H9 (cell line): ENCODE results near the gene AVEN. TPM values are rescaled to one million over a fixed set of nuclear protein-coding genes. Genes with fewer than 3 reads are reported as not detected.

Experiments
- DNase-seq: peaks from one replicate; pipeline ENCODE4 v3.0.0-alpha.2; 2017
- H2AFZ ChIP-seq: one replicate; pipeline ENCODE4 v1.6.1; 2013; ENCODE audit warnings: mild to moderate bottlenecking, low read length, control low read depth, moderate library complexity
- H2AK5ac ChIP-seq: 2 replicates; pipeline ENCODE4 v1.6.1; 2013; ENCODE audit warnings: low read length, control low read depth, mixed read lengths; ENCODE audit not compliant: insufficient read length
- H2BK120ac ChIP-seq: one replicate; pipeline ENCODE4 v1.6.1; 2013; ENCODE audit warnings: low read depth, mild to moderate bottlenecking, low read length, control low read depth, inconsistent platforms; ENCODE audit not compliant: poor library complexity, severe bottlenecking
- H2BK12ac ChIP-seq: 2 replicates; pipeline ENCODE4 v1.6.1; 2013; ENCODE audit warnings: low read length, control low read depth, mixed read lengths, low read depth; ENCODE audit not compliant: insufficient read length
- H2BK15ac ChIP-seq: 2 replicates; pipeline ENCODE4 v1.6.1; 2013; ENCODE audit warnings: low read depth, low read length, control low read depth
- H2BK20ac ChIP-seq: one replicate; pipeline ENCODE4 v1.6.1; 2013; ENCODE audit warnings: low read depth, mild to moderate bottlenecking, low read length, control low read depth, inconsistent platforms; ENCODE audit not compliant: poor library complexity, severe bottlenecking
- H2BK5ac ChIP-seq: 2 replicates; pipeline ENCODE4 v1.6.1; 2013; ENCODE audit warnings: low read length, control low read depth, mixed read lengths; ENCODE audit not compliant: insufficient read length
- H3K14ac ChIP-seq: 2 replicates; pipeline ENCODE4 v1.6.1; 2013; ENCODE audit warnings: low read length, control low read depth; ENCODE audit not compliant: insufficient read depth
- H3K18ac ChIP-seq: 2 replicates; pipeline ENCODE4 v1.6.1; 2013; ENCODE audit warnings: low read depth, mild to moderate bottlenecking, mixed read lengths, low read length, control low read depth; ENCODE audit not compliant: insufficient read length
- H3K23ac ChIP-seq: 2 replicates; pipeline ENCODE4 v1.6.1; 2013; ENCODE audit warnings: low read length, control low read depth, mixed read lengths, low read depth; ENCODE audit not compliant: insufficient read length
- H3K23me2 ChIP-seq: 2 replicates; pipeline ENCODE4 v1.6.1; 2013; ENCODE audit warnings: low read depth, mild to moderate bottlenecking, mixed read lengths, low read length, control low read depth; ENCODE audit not compliant: insufficient read length, poor library complexity, severe bottlenecking
- H3K27ac ChIP-seq: 2 replicates; pipeline ENCODE4 v1.5.1; 2013; ENCODE audit warnings: low read length, control low read depth, mixed read lengths, low read depth; ENCODE audit not compliant: insufficient read length
- H3K27me3 ChIP-seq: 2 replicates; pipeline ENCODE4 v1.6.1; 2013; ENCODE audit warnings: low read length, control low read depth, inconsistent platforms; ENCODE audit not compliant: insufficient read depth
- H3K4ac ChIP-seq: 2 replicates; pipeline ENCODE4 v1.6.1; 2013; ENCODE audit warnings: low read depth, mild to moderate bottlenecking, control low read depth, inconsistent platforms, low read length, moderate library complexity
- H3K4me1 ChIP-seq: 2 replicates; pipeline ENCODE4 v1.6.1; 2013; ENCODE audit warnings: low read length, control low read depth, inconsistent platforms; ENCODE audit not compliant: insufficient read depth
- H3K4me2 ChIP-seq: 2 replicates; pipeline ENCODE4 v1.6.1; 2013; ENCODE audit warnings: low read length, control low read depth, mixed read lengths; ENCODE audit not compliant: insufficient read length, insufficient read depth
- H3K56ac ChIP-seq: 2 replicates; pipeline ENCODE4 v1.6.1; 2013; ENCODE audit warnings: low read depth, mild to moderate bottlenecking, mixed read lengths, low read length, control low read depth; ENCODE audit not compliant: insufficient read length
- H3K79me1 ChIP-seq: 2 replicates; pipeline ENCODE4 v1.6.1; 2013; ENCODE audit warnings: low read depth, mild to moderate bottlenecking, moderate library complexity, low read length, control low read depth, inconsistent platforms; ENCODE audit not compliant: insufficient read depth, poor library complexity, severe bottlenecking
- H3K79me2 ChIP-seq: 2 replicates; pipeline ENCODE4 v1.6.1; 2013; ENCODE audit warnings: low read length, control low read depth, inconsistent platforms; ENCODE audit not compliant: insufficient read depth
- H3K9ac ChIP-seq: 2 replicates; pipeline ENCODE4 v1.6.1; 2013; ENCODE audit warnings: low read length, control low read depth, mixed read lengths; ENCODE audit not compliant: insufficient read length; ENCODE audit errors: extremely low read depth
- H3K9me3 ChIP-seq: one replicate; pipeline ENCODE4 v1.6.1; 2013; ENCODE audit warnings: low read depth, low read length, inconsistent platforms; ENCODE audit not compliant: control insufficient read depth
- H3T11ph ChIP-seq: one replicate; pipeline ENCODE4 v1.6.1; 2013; ENCODE audit warnings: mild to moderate bottlenecking, low read length, control low read depth, inconsistent platforms
- H4K20me1 ChIP-seq: one replicate; pipeline ENCODE4 v1.6.1; 2013; ENCODE audit not compliant: control insufficient read depth, insufficient read length, insufficient read depth
- H4K5ac ChIP-seq: 2 replicates; pipeline ENCODE4 v1.6.1; 2013; ENCODE audit warnings: low read depth, mild to moderate bottlenecking, mixed read lengths, low read length, control low read depth; ENCODE audit not compliant: insufficient read length
- H4K8ac ChIP-seq: replicated peaks from 2 replicates; pipeline ENCODE4 v1.6.1; 2013; ENCODE audit warnings: low read length, control low read depth, mixed read lengths, low read depth; ENCODE audit not compliant: insufficient read length
- H4K91ac ChIP-seq: 2 replicates; pipeline ENCODE4 v1.6.1; 2013; ENCODE audit warnings: low read depth, mild to moderate bottlenecking, moderate library complexity, mixed read lengths, low read length, control low read depth; ENCODE audit not compliant: insufficient read length
- H3K27ac Mint-ChIP-seq, 3 experiments: 2 replicates in 2 of 3; 3 replicates in 1 of 3; pipeline ENCODE4 v1.8.0; 2020 to 2021; ENCODE audit warnings: mixed read lengths in 3 of 3, mild to moderate bottlenecking in 1 of 3, moderate library complexity in 1 of 3
- H3K27me3 Mint-ChIP-seq: 2 replicates; pipeline ENCODE4 v1.8.0; 2021; ENCODE audit warnings: low read depth, mild to moderate bottlenecking, moderate library complexity, mixed read lengths
- H3K36me3 Mint-ChIP-seq, 3 experiments: 2 replicates in 2 of 3; 3 replicates in 1 of 3; pipeline ENCODE4 v1.8.0; 2020 to 2021; ENCODE audit warnings: low read depth in 3 of 3, mixed read lengths in 3 of 3; ENCODE audit not compliant: insufficient read depth in 1 of 3
- H3K4me1 Mint-ChIP-seq, 2 experiments: 2 replicates each; pipeline ENCODE4 v1.8.0; 2020; ENCODE audit warnings: mixed read lengths in 2 of 2
- H3K4me3 Mint-ChIP-seq, 2 experiments: 2 replicates in 1 of 2; 3 replicates in 1 of 2; pipeline ENCODE4 v1.8.0; 2020 to 2021; ENCODE audit warnings: mild to moderate bottlenecking in 2 of 2, mixed read lengths in 2 of 2, moderate library complexity in 1 of 2
- H3K9me3 Mint-ChIP-seq, 2 experiments: 2 replicates in 1 of 2; 3 replicates in 1 of 2; pipeline ENCODE4 v1.8.0; 2020; ENCODE audit warnings: mild to moderate bottlenecking in 2 of 2, mixed read lengths in 2 of 2, moderate library complexity in 1 of 2
- CTCF ChIP-seq: fragments of 200-600 bp; sonication (generic); conservative IDR thresholded peaks from 3 replicates; pipeline ENCODE4 v1.8.0; 2021; ENCODE audit warnings: antibody characterized with exemption, mild to moderate bottlenecking
- WGBS: extraction: QIAGEN DNeasy Blood & Tissue Kit; methylation state at CpG from one replicate; pipeline ENCODE4 v1.1.7; 2013; ENCODE audit warnings: missing lambda C conversion rate, low lambda C conversion rate, mixed read lengths; ENCODE audit not compliant: insufficient read length; ENCODE audit errors: extremely low coverage; 5-methylcytosine and 5-hydroxymethylcytosine counted together
- total RNA-seq: library from RNA; stranded (reverse); gene quantifications from 2 replicates; pipeline ENCODE4 v1.2.1, GENCODE V29; 2021

AVEN gene
- total RNA-seq, 1 experiment from 2014 or later = 16.1 TPM

GRCh38 chr15:34049112-34049511 is 10.1 kb upstream of the AVEN start:
- no peak overlapping the region for H2BK12ac ChIP-seq
- no peak for DNase-seq
- H3K4me1 ChIP-seq = no peaks in the 10 kb centered on the region
- Mint-ChIP-seq H3K4me1 (no peaks in the 10 kb centered on the region), H3K4me3 (no peak overlapping the region), H3K9me3 (peaks cover 23 to 27% of the 10 kb centered on the region in 2 experiments), H3K27me3 (peaks cover 9% of the 10 kb centered on the region; the same call in 1 of the 2 replicates), H3K27ac (no peak overlapping the region), H3K36me3 (peaks cover 0 to 14% (median 9%) of the 10 kb centered on the region in 3 experiments; a peak in 5 of 7 replicates)
- H3T11ph ChIP-seq = no peak overlapping the region
- WGBS = no CpG with 5 or more reads among the region's 2 CpGs
- no peak overlapping the region for H3K4me2 ChIP-seq
- no peak overlapping the region for H4K8ac ChIP-seq
- no peak overlapping the region for H4K5ac ChIP-seq
- H2BK120ac ChIP-seq = no peak overlapping the region
- H3K23me2 ChIP-seq = no peaks in the 10 kb centered on the region
- H3K18ac ChIP-seq = no peak overlapping the region
- no peak overlapping the region for H2AFZ ChIP-seq
- H3K79me2 ChIP-seq = no peaks in the 10 kb centered on the region
- no peak overlapping the region for H3K23ac ChIP-seq
- no peak overlapping the region for H2BK5ac ChIP-seq
- no peaks in the 10 kb centered on the region for H3K9me3 ChIP-seq
- H3K9ac ChIP-seq = no peak overlapping the region
- no peak overlapping the region for H3K27ac ChIP-seq
- H4K91ac ChIP-seq = no peak overlapping the region
- H3K4ac ChIP-seq = no peak overlapping the region
- H4K20me1 ChIP-seq = no peaks in the 10 kb centered on the region
- no peak overlapping the region for H3K56ac ChIP-seq
- no peaks in the 10 kb centered on the region for H3K79me1 ChIP-seq
- no peak overlapping the region for H2AK5ac ChIP-seq
- H2BK20ac ChIP-seq = no peak overlapping the region
- no peak for TF ChIP-seq CTCF
- H2BK15ac ChIP-seq = no peak overlapping the region
- H3K27me3 ChIP-seq = no peaks in the 10 kb centered on the region
- H3K14ac ChIP-seq = no peak overlapping the region
